Measurements from ENCODE around the gene ACAP3.

GRCh38 chr1:1275836-1276235 is 31.9 kb downstream of the ACAP3 start:
- TF ChIP-seq POLR2A (IDR thresholded peaks at IDR 0.05; ENCODE audit: low read depth, low read length) (no peak), MAFK (IDR thresholded peaks at IDR 0.05; ENCODE audit: low read depth, low read length) (no peak), RFX5 (IDR thresholded peaks at IDR 0.05; ENCODE audit: low read depth, low read length) (no peak), RAD21 (IDR thresholded peaks at IDR 0.05; ENCODE audit: low read length) (no peak)
- TF ChIP-seq, protein P1, sequence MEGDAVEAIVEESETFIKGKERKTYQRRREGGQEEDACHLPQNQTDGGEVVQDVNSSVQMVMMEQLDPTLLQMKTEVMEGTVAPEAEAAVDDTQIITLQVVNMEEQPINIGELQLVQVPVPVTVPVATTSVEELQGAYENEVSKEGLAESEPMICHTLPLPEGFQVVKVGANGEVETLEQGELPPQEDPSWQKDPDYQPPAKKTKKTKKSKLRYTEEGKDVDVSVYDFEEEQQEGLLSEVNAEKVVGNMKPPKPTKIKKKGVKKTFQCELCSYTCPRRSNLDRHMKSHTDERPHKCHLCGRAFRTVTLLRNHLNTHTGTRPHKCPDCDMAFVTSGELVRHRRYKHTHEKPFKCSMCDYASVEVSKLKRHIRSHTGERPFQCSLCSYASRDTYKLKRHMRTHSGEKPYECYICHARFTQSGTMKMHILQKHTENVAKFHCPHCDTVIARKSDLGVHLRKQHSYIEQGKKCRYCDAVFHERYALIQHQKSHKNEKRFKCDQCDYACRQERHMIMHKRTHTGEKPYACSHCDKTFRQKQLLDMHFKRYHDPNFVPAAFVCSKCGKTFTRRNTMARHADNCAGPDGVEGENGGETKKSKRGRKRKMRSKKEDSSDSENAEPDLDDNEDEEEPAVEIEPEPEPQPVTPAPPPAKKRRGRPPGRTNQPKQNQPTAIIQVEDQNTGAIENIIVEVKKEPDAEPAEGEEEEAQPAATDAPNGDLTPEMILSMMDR (conservative IDR thresholded peaks at IDR 0.05; ENCODE audit: low read depth, low read length), result no peak
- TF ChIP-seq, protein P2, sequence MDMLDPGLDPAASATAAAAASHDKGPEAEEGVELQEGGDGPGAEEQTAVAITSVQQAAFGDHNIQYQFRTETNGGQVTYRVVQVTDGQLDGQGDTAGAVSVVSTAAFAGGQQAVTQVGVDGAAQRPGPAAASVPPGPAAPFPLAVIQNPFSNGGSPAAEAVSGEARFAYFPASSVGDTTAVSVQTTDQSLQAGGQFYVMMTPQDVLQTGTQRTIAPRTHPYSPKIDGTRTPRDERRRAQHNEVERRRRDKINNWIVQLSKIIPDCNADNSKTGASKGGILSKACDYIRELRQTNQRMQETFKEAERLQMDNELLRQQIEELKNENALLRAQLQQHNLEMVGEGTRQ (IDR thresholded peaks at IDR 0.05; ENCODE audit: low read depth, low read length), result no peak
